SU-DHL-6 (cell line): ENCODE results near the gene SYT2.

Experiments used
- H2AFZ ChIP-seq: fragments of 200-600 bp; sonication (generic); 2 replicates; pipeline ENCODE4 v1.6.1; 2014; ENCODE audit warnings: low read depth, mild to moderate bottlenecking, moderate library complexity, mixed read lengths, antibody characterized with exemption, low read length; ENCODE audit not compliant: severe bottlenecking
- H3F3A ChIP-seq: fragments of 200-600 bp; shearing (Covaris generic); 2 replicates; pipeline ENCODE4 v1.6.0; 2016; ENCODE audit warnings: antibody characterized with exemption, mild to moderate bottlenecking; ENCODE audit not compliant: insufficient read depth
- H3K27ac ChIP-seq: fragments of 200-600 bp; sonication (generic); 2 replicates; pipeline ENCODE4 v1.5.1; 2016; ENCODE audit warnings: low read depth, mild to moderate bottlenecking, low read length, moderate library complexity, mixed read lengths
- H3K27me3 ChIP-seq: fragments of 200-600 bp; sonication (generic), shearing (Covaris generic); 2 replicates; pipeline ENCODE4 v1.6.0; 2014; ENCODE audit warnings: mild to moderate bottlenecking, low read length
- H3K36me3 ChIP-seq: fragments of 200-600 bp; sonication (generic); 2 replicates; pipeline ENCODE4 v1.6.1; 2014; ENCODE audit warnings: mild to moderate bottlenecking, low read length, mixed read lengths
- H3K4me2 ChIP-seq: fragments of 300-600, 200-600 bp; shearing (Covaris generic), sonication (generic); 2 replicates; pipeline ENCODE4 v1.6.0; 2014; ENCODE audit warnings: low read length, low read depth, mild to moderate bottlenecking; ENCODE audit not compliant: poor library complexity, severe bottlenecking
- H3K4me3 ChIP-seq: fragments of 200-600 bp; sonication (generic); 2 replicates; pipeline ENCODE4 v1.5.1; 2014; ENCODE audit warnings: antibody characterized with exemption, low read length, mild to moderate bottlenecking, mixed read lengths; ENCODE audit not compliant: insufficient read depth, poor library complexity, severe bottlenecking
- H3K79me2 ChIP-seq: fragments of 200-600 bp; sonication (generic); 2 replicates; pipeline ENCODE4 v1.6.1; 2014; ENCODE audit warnings: mild to moderate bottlenecking, low read length, moderate library complexity; ENCODE audit not compliant: insufficient read depth
- H3K9ac ChIP-seq: fragments of 200-600 bp; sonication (generic); 2 replicates; pipeline ENCODE4 v1.7.0; 2014; ENCODE audit warnings: mild to moderate bottlenecking, low read length
- H3K9me2 ChIP-seq: fragments of 200-600 bp; sonication (generic); replicated peaks from 2 replicates; pipeline ENCODE4 v1.6.1; 2014; ENCODE audit warnings: low read length; ENCODE audit not compliant: insufficient read depth
- H3K9me3 ChIP-seq: fragments of 200-600 bp; sonication (generic); 2 replicates; pipeline ENCODE4 v1.6.1; 2014; ENCODE audit warnings: low read length, mixed read lengths; ENCODE audit not compliant: insufficient read depth
- H4K20me1 ChIP-seq: fragments of 200-600 bp; sonication (generic); 2 replicates; pipeline ENCODE4 v1.6.1; 2014; ENCODE audit warnings: low read depth, mild to moderate bottlenecking, antibody characterized with exemption, low read length, moderate library complexity, mixed read lengths
- CTCF ChIP-seq: fragments of 200-600 bp; sonication (generic); IDR thresholded peaks from one replicate; pipeline ENCODE4 v1.5.1; 2017; ENCODE audit warnings: antibody characterized with exemption, mild to moderate bottlenecking, low read length, moderate library complexity; ENCODE audit not compliant: insufficient read depth, poor library complexity, severe bottlenecking
- EZH2phosphoT487 ChIP-seq: fragments of 200-600 bp; sonication (generic), shearing (Covaris generic); conservative IDR thresholded peaks from 2 replicates; pipeline ENCODE4 v1.6.1; 2018; ENCODE audit warnings: mild to moderate bottlenecking, antibody characterized with exemption, low read length, moderate library complexity, mixed read lengths

The SYT2 gene

GRCh38 chr1:202596638-202597037 lies 113.6 kb downstream of the SYT2 start:
- H3K9me2 ChIP-seq, result no peaks in the 10 kb centered on the region
- H3K9ac ChIP-seq, result no peak overlapping the region
- no peaks in the 10 kb centered on the region for H3F3A ChIP-seq
- no peaks in the 10 kb centered on the region for H3K36me3 ChIP-seq
- no peak for TF ChIP-seq EZH2phosphoT487
- no peak for TF ChIP-seq CTCF
- no peaks in the 10 kb centered on the region for H4K20me1 ChIP-seq
- no peak overlapping the region for H2AFZ ChIP-seq
- H3K79me2 ChIP-seq, result no peaks in the 10 kb centered on the region
- no peaks in the 10 kb centered on the region for H3K9me3 ChIP-seq
- H3K27me3 ChIP-seq, result no peaks in the 10 kb centered on the region
- H3K4me2 ChIP-seq, result no peak overlapping the region
- H3K27ac ChIP-seq, result no peak overlapping the region
- no peak overlapping the region for H3K4me3 ChIP-seq

GRCh38 chr1:202593845-202594244 lies 116.4 kb downstream of the SYT2 start:
- H3F3A ChIP-seq, result no peaks in the 10 kb centered on the region
- no peaks in the 10 kb centered on the region for H3K79me2 ChIP-seq
- TF ChIP-seq EZH2phosphoT487 (no peak), CTCF (no peak)
- H3K36me3 ChIP-seq, result no peaks in the 10 kb centered on the region
- no peaks in the 10 kb centered on the region for H3K9me2 ChIP-seq
- H3K27ac ChIP-seq, result no peak overlapping the region
- no peak overlapping the region for H3K9ac ChIP-seq
- H3K4me2 ChIP-seq, result no peak overlapping the region
- H3K27me3 ChIP-seq, result no peaks in the 10 kb centered on the region
- no peaks in the 10 kb centered on the region for H4K20me1 ChIP-seq
- no peaks in the 10 kb centered on the region for H3K9me3 ChIP-seq
- no peak overlapping the region for H3K4me3 ChIP-seq
- no peak overlapping the region for H2AFZ ChIP-seq

GRCh38 chr1:202592146-202592545 lies 118.1 kb downstream of the SYT2 start:
- H3K9ac ChIP-seq, result no peak overlapping the region
- H3K4me3 ChIP-seq, result no peak overlapping the region
- H3K9me2 ChIP-seq, result no peaks in the 10 kb centered on the region
- no peaks in the 10 kb centered on the region for H4K20me1 ChIP-seq
- no peak overlapping the region for H3K27ac ChIP-seq
- H3K36me3 ChIP-seq, result no peaks in the 10 kb centered on the region
- H3K9me3 ChIP-seq, result no peaks in the 10 kb centered on the region
- H2AFZ ChIP-seq, result no peak overlapping the region
- no peak overlapping the region for H3K4me2 ChIP-seq
- no peaks in the 10 kb centered on the region for H3F3A ChIP-seq
- H3K79me2 ChIP-seq, result no peaks in the 10 kb centered on the region
- H3K27me3 ChIP-seq, result no peaks in the 10 kb centered on the region
- TF ChIP-seq CTCF, result no peak
- no peak for TF ChIP-seq EZH2phosphoT487
